GM18502 (cell line): ENCODE measurements around the gene HIPK2.

Experiments
- ATAC-seq: cut with Tn5 transposase; IDR thresholded peaks from one replicate; pipeline ENCODE4 v1.9.1; 2021; ENCODE audit warnings: mild to moderate bottlenecking; ENCODE audit not compliant: unreplicated experiment, poor library complexity

The HIPK2 gene

GRCh38 chr7:139718859-139719258 is 58.9 kb downstream of the HIPK2 start:
- no peak for ATAC-seq

- no peak for ATAC-seq
These were observed 59.7 kb downstream of the HIPK2 start for GRCh38 chr7:139718141-139718540.

GRCh38 chr7:139716156-139716942 is 61.4 kb downstream of the HIPK2 start:
- ATAC-seq, result no peak

GRCh38 chr7:139715194-139715815 is 62.5 kb downstream of the HIPK2 start:
- no peak for ATAC-seq

GRCh38 chr7:139714163-139714901 is 63.5 kb downstream of the HIPK2 start:
- ATAC-seq, result peak; percentile 94

DNA sequence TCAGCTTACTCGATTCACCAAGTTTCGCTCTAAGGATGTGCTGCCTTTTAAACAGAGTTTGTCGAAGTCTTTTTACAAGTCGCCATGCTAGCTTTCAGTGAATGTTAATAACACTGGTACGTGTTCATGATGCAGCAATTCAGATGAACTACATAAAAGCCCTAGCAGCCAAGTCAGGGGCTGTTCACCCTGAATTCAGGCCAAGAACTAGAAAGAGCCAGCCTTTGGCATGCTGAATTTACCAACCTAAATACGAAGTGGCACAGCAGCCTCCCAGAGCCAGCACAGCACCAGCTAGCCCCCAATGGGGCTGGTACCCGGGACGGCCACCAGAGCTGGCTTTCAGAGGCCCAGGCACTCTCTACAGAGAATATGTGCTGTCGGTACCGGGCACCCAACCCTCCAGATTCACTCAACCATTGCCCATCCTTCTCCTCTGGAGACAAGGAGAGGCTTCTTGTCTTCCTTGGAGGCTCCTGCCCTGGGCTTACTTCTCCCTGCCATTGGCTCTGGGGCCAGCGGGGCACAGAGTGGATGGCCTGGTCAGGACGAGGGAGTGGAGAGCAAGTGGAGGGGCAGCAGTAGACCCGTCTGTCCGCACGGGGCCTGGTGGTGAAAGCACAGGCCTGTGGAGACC is 64.2 kb downstream of the HIPK2 start:
- ATAC-seq, result no peak

DNA sequence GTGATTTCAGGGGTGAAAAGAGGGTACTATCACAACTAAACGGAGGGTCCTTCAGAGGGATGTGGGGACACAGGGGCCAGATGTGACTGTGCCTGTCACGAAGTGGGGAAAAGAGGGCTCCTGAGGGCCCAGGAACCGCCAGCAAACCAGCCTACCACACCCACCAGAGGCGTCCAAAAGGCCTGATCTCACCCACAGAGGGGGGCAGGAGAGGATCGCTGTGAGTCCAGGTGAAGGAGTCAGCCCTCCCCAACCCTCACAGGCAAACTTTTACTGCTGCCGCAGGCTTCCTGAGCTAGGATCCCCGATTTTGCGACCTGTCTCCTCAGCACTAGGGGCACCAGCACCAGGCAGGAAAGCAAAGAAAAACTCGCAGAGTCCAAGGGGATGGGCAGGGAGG is 64.7 kb downstream of the HIPK2 start:
- no peak for ATAC-seq

GRCh38 chr7:139711991-139712743 is 65.6 kb downstream of the HIPK2 start:
- ATAC-seq, result no peak

GRCh38 chr7:139710036-139710435 is 67.8 kb downstream of the HIPK2 start:
- no peak for ATAC-seq

DNA sequence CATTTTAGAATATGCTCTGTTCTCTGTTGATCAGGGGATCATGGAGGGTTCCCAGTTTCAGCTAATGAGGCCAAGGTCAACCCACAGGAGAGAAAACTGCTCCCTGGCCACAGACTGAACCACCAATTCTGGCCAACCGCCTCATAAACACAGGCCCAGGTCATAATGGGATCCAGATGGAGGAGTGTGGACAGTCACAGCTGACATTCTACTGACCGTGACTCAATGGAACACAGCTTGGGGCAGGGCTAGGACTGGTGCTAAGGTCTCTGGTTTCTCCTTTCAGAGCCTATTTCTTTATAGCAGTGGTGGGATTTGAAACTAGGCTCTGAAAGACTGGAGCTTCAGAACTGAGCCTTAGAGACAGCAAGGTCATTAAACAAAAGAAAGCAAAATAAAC is 68.3 kb downstream of the HIPK2 start:
- no peak for ATAC-seq

- ATAC-seq, result peak; percentile 80
These were observed 69.3 kb downstream of the HIPK2 start for GRCh38 chr7:139708541-139708940.

DNA sequence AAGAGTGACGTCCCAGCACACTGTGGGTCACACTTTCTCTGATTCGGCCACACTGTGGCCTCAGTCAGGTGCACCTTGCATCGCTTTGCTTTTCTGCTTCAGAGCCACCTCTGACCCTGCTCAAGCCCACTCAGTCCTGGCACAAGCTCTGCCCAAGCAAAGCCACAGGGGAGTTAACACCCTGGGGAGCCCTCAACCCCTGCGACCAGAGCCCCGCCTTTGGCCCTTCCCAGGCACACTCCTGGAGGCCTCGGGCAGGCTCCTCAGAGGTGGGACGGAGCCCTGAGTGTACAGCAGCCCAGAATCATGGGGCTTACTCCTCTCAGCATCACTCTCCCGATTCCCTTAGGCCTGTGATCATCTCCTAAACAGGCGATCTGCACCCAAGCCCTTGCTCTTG is 71.0 kb downstream of the HIPK2 start:
- ATAC-seq, result no peak

- no peak for ATAC-seq
These were observed 73.4 kb downstream of the HIPK2 start for GRCh38 chr7:139704308-139704879.

DNA sequence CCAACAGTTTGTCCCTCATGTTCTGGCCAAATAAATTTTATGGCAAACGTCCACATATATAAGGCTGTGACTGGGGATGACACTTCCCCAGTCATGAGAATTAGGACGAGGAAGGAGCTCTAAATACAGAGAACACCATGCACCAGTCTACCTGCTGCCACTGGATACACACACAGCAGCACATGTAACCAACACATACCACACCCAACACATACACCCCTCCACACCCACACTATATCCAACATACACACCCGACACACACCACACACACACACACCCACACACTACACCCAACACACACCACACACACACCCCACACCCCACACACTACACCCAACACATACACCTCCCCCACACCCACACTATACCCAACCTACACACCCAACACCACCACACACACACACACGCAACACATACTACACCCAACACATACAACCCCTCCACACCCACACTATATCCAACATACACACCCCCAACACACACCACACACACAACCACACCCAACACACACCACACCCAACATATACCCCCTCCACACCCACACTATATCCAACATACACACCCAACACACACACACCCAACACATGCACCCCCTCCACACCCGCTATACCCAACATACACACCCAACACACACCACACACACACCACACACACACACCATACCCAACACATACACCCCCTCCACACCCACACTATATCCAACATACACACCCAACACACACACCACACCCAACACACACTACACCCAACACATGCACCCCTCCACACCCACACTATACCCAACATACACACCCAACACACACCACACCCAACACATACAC is 74.1 kb downstream of the HIPK2 start:
- ATAC-seq, result peak; percentile 36

DNA sequence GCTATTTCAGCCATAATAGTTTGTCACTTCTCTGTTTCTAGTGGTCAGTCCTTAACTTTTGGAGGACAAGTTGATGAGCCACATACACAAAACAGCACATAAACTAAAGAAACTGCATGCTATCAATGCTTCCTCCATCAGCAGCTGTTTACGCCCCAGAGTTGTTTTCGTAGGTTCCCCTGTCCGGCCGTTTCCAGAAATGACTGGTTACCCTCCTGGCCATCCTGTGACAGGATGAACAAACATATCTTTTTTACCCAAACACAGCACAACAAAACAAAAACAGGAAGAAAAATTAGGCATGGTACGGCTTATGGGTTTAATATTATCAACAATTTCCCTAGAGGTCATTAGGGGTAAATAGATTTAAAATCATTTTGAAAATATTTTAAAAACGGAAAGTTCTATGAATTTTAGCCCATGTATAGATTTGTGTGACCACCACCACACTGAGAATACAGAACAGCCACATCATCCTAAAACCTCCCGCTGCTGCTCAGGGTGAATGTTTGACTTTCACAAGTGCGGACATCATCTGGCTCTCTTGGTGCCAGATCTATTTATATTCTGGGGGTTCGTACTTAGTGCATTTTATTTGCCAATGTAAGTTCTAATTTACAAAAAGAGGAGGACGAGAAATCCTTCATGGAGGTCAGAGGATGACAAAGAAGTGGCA is 74.8 kb downstream of the HIPK2 start:
- peak; percentile 80 for ATAC-seq

DNA sequence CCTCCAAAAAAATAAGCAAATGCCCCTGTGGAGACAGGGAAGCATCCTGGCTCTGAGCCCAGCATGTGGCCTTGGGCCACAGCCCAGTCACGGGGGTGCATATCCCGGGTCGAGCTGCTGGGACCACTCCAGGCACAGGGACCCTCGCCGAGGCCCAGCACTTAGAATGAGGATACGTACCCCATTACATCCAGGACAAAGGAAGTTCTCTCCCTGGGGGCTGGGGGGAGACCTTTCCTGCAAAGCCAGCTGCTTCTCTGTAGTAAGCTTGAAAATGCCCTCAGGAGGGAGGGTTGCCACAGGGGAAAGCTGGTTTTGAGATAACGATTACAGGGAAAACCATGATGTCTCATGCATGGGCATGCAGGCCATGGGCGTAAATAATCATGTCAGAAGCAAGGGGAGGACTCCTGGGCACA is 75.5 kb downstream of the HIPK2 start:
- no peak for ATAC-seq

DNA sequence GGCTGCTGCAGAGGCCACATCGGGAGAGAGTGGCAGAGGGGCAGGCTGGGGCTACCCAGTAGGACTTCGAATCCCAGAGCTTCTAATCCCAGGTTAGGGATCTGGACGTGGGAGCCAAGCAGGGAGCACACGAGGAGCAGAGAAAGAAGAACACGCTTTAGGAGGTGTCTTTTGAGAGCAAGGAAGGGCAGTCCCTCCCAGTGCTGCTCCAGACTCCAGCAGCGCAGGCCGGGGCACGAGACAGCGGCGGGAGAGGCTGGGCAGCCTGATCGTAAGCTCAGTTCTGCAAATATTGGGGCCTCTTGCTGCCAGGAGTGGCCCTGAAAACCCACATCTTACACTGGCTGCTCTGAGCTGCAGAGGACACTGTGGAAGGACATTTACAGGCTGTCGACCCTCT is 75.9 kb downstream of the HIPK2 start:
- no peak for ATAC-seq

- ATAC-seq, result no peak
These were observed 77.1 kb downstream of the HIPK2 start for GRCh38 chr7:139700505-139701235.
